HFFc6 (cell line): Measurements from ENCODE around the gene PRR33. TPM values are rescaled to one million over a fixed set of nuclear protein-coding genes. Genes with fewer than 3 reads are reported as not detected.
"Not testable (repeated sequence)": the region's sequence is repeated elsewhere in the genome, so short reads cannot be mapped to it uniquely, and the experiment has no call there.

Source experiments
- DNase-seq: peaks from one replicate; pipeline ENCODE4 v3.0.0-alpha.2; 2018
- H3K27ac Mint-ChIP-seq: 2 replicates; pipeline ENCODE4 v1.8.0; 2020; ENCODE audit warnings: mild to moderate bottlenecking, mixed read lengths
- H3K27me3 Mint-ChIP-seq: 2 replicates; pipeline ENCODE4 v1.8.0; 2021; ENCODE audit warnings: mild to moderate bottlenecking, moderate library complexity, mixed read lengths; ENCODE audit not compliant: insufficient read depth
- H3K36me3 Mint-ChIP-seq: 2 replicates; pipeline ENCODE4 v1.8.0; 2021; ENCODE audit warnings: low read depth, mixed read lengths
- H3K4me1 Mint-ChIP-seq: 2 replicates; pipeline ENCODE4 v1.8.0; 2020; ENCODE audit warnings: low read depth, mixed read lengths
- H3K4me3 Mint-ChIP-seq: 2 replicates; pipeline ENCODE4 v1.8.0; 2020; ENCODE audit warnings: mild to moderate bottlenecking, moderate library complexity, mixed read lengths
- H3K9me3 Mint-ChIP-seq: 2 replicates; pipeline ENCODE4 v1.8.0; 2020; ENCODE audit warnings: mild to moderate bottlenecking, mixed read lengths
- long read RNA-seq: library from polyadenylated mRNA; unstranded; transcript quantifications from one replicate; pipeline ENCODE4 v2.0.0, GENCODE V29; 2019
- total RNA-seq, 6 experiments: library from RNA; stranded (reverse); fragmentation: NEBNext Ultra II Directional; extraction: Animal tissue kit (Norgen Biotek cat#: 25700); gene quantifications; 2 replicates in 1 of 6; 3 replicates in 5 of 6; pipeline ENCODE4 v1.2.3, GENCODE V29; 2021
- TF ChIP-seq, protein P1 (sequence below): fragments of 200-600 bp; sonication (generic); IDR thresholded peaks from 2 replicates; pipeline ENCODE4 v1.5.0; 2021; ENCODE audit warnings: antibody characterized with exemption, mild to moderate bottlenecking

The PRR33 gene
- total RNA-seq: not detected
- long read RNA-seq: 0 reads

- peaks cover 22% of the 10 kb centered on the region for H3K27me3 Mint-ChIP-seq
- no peaks in the 10 kb centered on the region for H3K4me1 Mint-ChIP-seq
- H3K9me3 Mint-ChIP-seq: no peaks in the 10 kb centered on the region
- TF ChIP-seq, protein P1, sequence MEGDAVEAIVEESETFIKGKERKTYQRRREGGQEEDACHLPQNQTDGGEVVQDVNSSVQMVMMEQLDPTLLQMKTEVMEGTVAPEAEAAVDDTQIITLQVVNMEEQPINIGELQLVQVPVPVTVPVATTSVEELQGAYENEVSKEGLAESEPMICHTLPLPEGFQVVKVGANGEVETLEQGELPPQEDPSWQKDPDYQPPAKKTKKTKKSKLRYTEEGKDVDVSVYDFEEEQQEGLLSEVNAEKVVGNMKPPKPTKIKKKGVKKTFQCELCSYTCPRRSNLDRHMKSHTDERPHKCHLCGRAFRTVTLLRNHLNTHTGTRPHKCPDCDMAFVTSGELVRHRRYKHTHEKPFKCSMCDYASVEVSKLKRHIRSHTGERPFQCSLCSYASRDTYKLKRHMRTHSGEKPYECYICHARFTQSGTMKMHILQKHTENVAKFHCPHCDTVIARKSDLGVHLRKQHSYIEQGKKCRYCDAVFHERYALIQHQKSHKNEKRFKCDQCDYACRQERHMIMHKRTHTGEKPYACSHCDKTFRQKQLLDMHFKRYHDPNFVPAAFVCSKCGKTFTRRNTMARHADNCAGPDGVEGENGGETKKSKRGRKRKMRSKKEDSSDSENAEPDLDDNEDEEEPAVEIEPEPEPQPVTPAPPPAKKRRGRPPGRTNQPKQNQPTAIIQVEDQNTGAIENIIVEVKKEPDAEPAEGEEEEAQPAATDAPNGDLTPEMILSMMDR: no peak
- DNase-seq: no peak
- no peaks in the 10 kb centered on the region for H3K36me3 Mint-ChIP-seq
- H3K4me3 Mint-ChIP-seq: no peak within 1 kb of the TSS
- H3K27ac Mint-ChIP-seq: no peak within 1 kb of the TSS
Observed at GRCh38 chr11:1891831-1892115, at the start of gene PRR33. Gene PRR33, minus strand, starts transcription at chr11:1891895. Its CDS starts 1,311 bp downstream, at chr11:1890584.

- not testable (repeated sequence) for H3K9me3 Mint-ChIP-seq, H3K27me3 Mint-ChIP-seq, DNase-seq, H3K27ac Mint-ChIP-seq, H3K4me1 Mint-ChIP-seq, H3K4me3 Mint-ChIP-seq, H3K36me3 Mint-ChIP-seq
Observed at GRCh38 chr11:1939788-1940187, 48.1 kb upstream of the PRR33 start.

DNA sequence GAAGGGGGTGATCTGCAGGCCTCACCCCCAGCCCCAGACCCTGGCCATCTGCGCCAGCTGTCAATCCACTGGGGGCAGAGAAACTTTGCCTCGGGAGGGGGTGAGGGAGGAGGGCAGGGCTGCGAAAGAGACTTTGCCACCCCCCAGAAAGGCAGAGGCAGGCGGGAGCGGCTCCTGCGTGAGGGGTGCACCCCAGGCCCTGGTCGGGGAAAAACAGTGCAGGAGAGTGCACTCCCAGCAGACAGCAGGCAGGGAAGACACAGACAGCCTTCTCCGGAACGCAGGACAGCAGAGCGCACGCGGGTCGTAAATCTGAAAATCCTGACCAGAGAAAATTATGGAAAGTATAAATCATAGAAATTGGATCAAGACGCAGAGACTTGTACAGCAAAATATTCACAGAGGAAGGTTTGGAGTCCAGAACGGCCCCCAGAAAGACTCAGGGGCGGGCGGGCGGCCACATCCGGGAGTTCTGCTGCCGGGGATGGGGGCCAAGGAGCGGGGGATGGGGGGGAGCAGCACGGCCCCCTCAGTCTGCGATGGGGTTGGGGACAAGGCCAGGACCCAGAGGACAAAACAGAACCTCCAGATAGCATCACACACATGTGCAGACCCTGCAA lies 47.4 kb upstream of the PRR33 start:
- no peak overlapping the region for H3K4me3 Mint-ChIP-seq
- H3K27me3 Mint-ChIP-seq: peaks cover 10% of the 10 kb centered on the region
- no peaks in the 10 kb centered on the region for H3K36me3 Mint-ChIP-seq
- DNase-seq: no peak
- no peaks in the 10 kb centered on the region for H3K9me3 Mint-ChIP-seq
- TF ChIP-seq, protein P1: no peak
- H3K27ac Mint-ChIP-seq: no peak overlapping the region
- no peaks in the 10 kb centered on the region for H3K4me1 Mint-ChIP-seq

DNA sequence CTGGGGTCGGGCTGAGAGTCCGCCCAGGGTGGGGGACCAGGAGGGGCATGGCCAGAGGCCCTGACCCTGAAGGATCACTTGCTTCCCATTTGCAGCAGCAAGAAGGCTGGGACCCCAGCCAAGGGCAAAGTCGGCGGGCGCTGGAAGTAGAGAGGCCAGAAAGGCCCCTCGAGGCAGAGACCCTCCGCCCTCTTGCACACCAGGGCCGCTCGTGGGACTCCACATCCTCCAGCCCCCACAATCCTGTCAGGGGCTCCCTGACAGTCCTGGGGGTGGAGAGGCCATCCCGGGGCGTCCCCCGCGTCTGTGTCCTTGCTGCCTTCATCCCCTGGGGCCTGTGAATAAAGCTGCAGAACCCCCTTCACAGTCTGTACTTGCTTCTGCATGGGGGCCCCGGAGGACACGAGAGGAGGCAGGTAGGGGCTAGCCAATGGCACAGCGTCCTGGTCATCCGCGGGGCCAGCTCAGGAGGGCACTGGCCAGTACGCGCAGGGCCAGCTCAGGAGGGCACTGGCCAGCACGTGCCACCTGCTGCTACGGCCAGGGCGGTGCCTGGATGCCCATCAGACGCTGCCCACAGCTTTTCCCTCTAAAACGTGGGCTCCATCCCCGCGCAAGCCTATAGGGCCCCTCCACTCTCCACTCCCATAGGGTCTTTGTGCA lies 46.8 kb upstream of the PRR33 start:
- DNase-seq: no peak
- peaks cover 13% of the 10 kb centered on the region for H3K27me3 Mint-ChIP-seq
- H3K9me3 Mint-ChIP-seq: no peaks in the 10 kb centered on the region
- H3K36me3 Mint-ChIP-seq: no peaks in the 10 kb centered on the region
- H3K4me3 Mint-ChIP-seq: no peak overlapping the region
- TF ChIP-seq, protein P1: no peak
- no peak overlapping the region for H3K27ac Mint-ChIP-seq
- no peaks in the 10 kb centered on the region for H3K4me1 Mint-ChIP-seq

- Mint-ChIP-seq H3K27ac (no peak overlapping the region), H3K36me3 (no peaks in the 10 kb centered on the region), H3K27me3 (peaks cover 15% of the 10 kb centered on the region), H3K4me3 (no peak overlapping the region), H3K4me1 (no peaks in the 10 kb centered on the region), H3K9me3 (no peaks in the 10 kb centered on the region)
- DNase-seq: no peak
- TF ChIP-seq, protein P1: no peak
Observed at GRCh38 chr11:1937616-1938342, 46.1 kb upstream of the PRR33 start.
